SIG-M5 treated with dmso at 0.1 percent for 504 hours (cell line): ENCODE data around the gene TAL1.
A peak's percentile ranks its signal among the peaks of the same experiment; 100 is the strongest.

Experiments used
- DNase-seq: peaks from one replicate; lab custom pipeline; 2025; ENCODE audit not compliant: unreplicated experiment; lab: John Stamatoyannopoulos, UW

The TAL1 gene

GRCh38 chr1:47189844-47190508 lies 42.0 kb downstream of the TAL1 start, which contains the start of gene PDZK1IP1:
Gene PDZK1IP1, minus strand, starts transcription at chr1:47190036. Its CDS starts 104 bp downstream, at chr1:47189932.
- no peak for DNase-seq

DNA sequence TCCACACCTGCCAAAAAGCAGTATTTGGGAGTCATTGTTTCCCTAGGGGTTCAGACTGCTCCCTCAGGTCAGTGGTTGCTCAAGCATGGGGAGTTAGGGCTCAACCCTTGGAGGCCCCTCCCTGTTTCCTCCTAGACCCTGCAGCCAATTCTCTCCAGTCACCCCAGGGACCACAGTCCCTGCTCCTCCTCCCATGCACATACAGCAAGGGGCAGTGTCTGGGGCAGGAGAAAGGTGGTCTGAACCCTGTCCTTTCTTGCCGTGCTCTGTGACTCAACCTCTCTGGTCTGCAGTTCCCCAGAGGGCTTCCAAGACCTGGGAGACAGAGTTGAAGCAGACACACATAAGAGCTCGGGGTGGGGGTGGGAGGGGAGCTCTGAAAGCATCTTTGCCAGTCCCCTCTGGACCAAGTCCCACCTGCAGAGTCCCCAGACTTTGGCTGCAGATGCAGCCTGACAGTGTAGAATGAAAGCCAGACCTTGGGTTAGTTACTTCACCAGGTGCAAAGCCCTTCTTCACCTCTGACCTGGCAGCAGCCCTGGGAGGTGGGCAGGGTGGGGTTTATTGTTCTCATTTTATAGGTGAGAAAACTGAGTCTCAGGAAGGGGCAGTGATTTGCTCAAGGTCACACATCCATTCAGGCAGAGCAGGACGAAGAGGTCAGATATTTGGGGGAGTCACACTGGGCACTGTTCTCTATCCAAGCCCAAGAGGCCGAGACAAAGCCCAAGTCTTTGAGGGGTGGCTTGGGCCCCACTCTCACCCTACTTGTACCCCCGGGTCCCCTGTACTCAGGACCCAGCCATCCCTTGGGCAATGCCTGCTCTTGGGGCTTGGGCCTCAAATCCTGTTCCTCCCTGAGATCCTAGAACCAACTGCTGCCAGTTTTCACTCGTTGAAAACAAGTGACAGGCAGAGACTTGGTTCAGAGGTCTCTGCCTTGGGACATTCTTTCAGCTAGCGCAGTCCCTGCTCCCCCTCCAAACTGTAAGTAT lies 42.9 kb downstream of the TAL1 start:
- DNase-seq = no peak

- no peak for DNase-seq
Observed at GRCh38 chr1:47187926-47188250, 44.1 kb downstream of the TAL1 start.

GRCh38 chr1:47187231-47187925 lies 44.6 kb downstream of the TAL1 start:
- DNase-seq = no peak

- DNase-seq = no peak
Observed at GRCh38 chr1:47186267-47187185, 45.5 kb downstream of the TAL1 start.

- no peak for DNase-seq
Observed at GRCh38 chr1:47184822-47185677, 47.0 kb downstream of the TAL1 start.

- DNase-seq = no peak
Observed at GRCh38 chr1:47184090-47184821, 47.8 kb downstream of the TAL1 start.

GRCh38 chr1:47183308-47184089 lies 48.5 kb downstream of the TAL1 start:
- DNase-seq = no peak

GRCh38 chr1:47182676-47183235 lies 49.3 kb downstream of the TAL1 start:
- no peak for DNase-seq

- DNase-seq = no peak
Observed at GRCh38 chr1:47181955-47182675, 49.9 kb downstream of the TAL1 start.

DNA sequence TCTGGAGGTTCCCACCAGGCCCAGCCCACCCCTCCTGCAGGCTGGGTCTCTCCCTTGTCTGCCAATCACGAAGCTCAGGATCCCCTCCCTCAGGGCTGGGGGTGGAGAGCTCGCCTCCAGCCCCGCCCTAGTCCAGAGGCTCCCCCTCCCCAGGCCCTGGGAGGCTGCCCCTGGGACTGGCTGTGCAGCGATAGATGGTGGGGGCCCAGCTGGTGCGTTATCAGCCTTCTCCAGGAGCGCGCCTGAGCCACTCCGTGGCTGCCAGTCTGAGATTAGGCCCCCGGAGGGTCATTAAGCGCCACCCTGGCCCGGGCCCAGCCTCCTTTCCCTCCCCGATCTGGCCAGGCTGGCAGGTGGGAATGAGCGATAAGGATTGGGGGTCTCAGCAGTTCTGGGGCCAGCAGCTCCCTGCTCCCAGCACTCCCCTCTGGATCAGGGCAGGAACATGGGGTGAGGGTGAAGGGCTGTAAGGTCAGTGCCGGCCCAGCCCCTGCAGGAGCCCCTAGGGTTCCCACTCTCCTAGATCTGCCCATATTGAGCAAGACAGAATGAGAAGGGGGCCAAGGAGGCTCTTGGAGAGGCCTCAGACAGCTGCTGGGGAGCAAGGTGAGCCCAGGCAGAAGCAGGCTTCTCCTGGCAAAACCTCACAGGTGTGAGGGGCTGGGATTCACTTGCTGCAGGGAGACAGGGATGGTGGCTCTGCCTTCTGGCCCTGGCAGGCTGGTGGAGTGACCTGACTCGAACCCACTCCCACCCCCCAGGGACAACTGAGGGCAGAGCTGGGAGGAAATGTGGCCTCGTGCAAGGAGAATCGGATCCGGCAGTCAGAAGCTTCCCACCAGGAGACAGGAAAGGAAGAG lies 50.7 kb downstream of the TAL1 start:
- DNase-seq = no peak

- no peak for DNase-seq
Observed at GRCh38 chr1:47180603-47181094, 51.4 kb downstream of the TAL1 start.

DNA sequence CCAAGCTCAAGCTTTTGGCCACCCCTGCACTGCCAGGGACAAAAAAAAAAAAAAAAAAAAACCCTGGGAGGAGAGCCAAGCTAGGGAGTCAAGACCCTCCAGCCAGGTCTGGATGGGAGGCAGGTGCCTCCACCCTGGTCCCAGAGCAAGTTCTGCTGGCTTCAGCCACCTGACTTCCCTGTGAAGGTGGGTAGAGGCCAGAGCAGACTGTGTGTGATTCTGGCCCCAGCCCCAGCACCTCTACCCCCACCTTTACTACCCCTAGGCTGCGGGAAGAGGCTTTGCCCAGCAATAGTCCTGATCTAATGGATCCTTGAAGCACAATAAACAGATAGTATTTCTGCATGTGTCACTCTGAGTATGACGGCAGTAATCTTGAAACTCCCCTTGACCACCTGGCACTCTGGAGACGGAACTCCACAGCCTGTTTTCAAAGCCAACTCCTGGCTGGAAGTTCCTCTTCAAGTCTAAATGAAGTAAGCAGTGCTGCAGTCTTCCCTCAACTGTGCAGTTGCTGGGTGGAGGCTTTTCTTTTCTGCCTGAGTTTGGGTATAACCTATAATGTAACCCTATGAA lies 51.9 kb downstream of the TAL1 start:
- DNase-seq = no peak

DNA sequence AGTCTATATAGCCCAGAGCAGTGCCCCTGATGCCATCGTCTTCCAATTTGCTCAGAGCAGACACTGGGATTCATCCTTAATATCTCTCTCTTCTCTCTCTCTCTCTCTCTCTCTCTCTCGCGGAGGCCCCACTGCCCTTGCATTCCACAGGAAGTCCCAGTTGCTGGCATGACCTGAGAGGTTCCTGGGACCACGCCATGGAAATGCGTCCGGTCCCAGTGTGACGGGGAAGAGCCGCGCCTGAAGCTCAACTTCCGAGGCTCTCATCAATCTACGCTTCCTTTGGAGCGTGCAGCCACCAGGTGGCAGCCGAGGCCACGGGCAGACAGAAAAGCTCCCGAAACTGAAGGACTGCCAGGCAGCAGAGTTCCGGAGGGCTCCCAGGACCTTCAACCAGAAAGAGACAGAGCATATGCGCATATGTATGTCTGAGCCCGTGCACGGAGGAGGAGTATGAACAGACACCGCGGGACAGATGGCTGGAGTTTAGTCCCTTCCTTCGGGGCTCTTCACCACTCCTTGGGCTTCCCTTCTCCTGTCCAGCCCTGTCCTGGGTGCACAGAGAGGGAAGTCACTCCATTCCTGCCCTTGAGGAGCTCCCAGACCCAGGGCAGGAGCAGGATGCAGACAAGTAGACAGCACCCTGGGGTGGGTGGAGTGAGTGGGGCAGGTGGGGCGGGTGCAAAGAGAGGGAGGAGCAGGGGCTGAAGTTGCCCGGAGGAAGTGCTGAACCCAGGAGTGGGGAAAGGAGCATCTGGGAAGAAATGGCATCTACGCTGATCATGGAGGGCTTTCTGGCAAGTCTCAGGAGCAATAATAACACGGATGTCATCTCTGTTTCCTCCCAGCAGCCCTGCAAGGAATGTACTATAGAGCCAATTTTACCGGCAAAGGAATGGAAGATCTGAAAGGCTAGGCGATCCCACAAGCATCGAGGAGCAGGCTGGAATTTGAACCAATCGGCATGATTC lies 52.7 kb downstream of the TAL1 start:
- DNase-seq = peak; percentile 91

GRCh38 chr1:47178654-47179016 lies 53.4 kb downstream of the TAL1 start:
- DNase-seq = no peak
